Endothelial cell of umbilical vein (primary cell): ENCODE measurements around the gene TNFRSF19. TPM values are rescaled to one million over a fixed set of nuclear protein-coding genes. Genes with fewer than 3 reads are reported as not detected.

Experiments
- BruUV-seq: library from RNA; stranded (reverse); fragments of 400-500 nt; replicated peaks from 2 replicates; lab custom pipeline; 2021; lab: Mats Ljungman, UMichigan
- CTCF ChIA-PET: fragments of 300-600, 350-600 bp; sonication (Branson Sonifier 250); formaldehyde crosslinking; loops from one replicate; lab custom pipeline; 2021; ENCODE audit warnings: antibody characterized with exemption, inconsistent platforms; lab: Charles Lee
- POLR2A ChIA-PET: fragments of 300-600, 350-600 bp; sonication (Branson Sonifier 250); formaldehyde crosslinking; loops from one replicate; lab custom pipeline; 2021; ENCODE audit warnings: antibody characterized with exemption, inconsistent platforms; lab: Charles Lee
- DNase-seq: peaks from one replicate; pipeline ENCODE4 v3.0.0-alpha.2; 2011; ENCODE audit warnings: low read depth, low spot score
- FAIRE-seq: peaks from 2 replicates; lab custom pipeline; 2011; peaks lifted over from hg19 to GRCh38; lab: Jason Lieb, UNC
- H2AFZ ChIP-seq: 2 replicates; pipeline ENCODE4 v1.6.0; 2012; ENCODE audit warnings: low read depth, low read length, control low read depth, inconsistent platforms
- H3K27ac ChIP-seq: 2 replicates; pipeline ENCODE4 v1.5.1; 2011; ENCODE audit warnings: low read depth, mild to moderate bottlenecking, control low read depth, low read length, moderate library complexity; ENCODE audit not compliant: insufficient read depth
- H3K27me3 ChIP-seq, 2 experiments: 2 replicates each; pipeline versions ENCODE4 v1.6.0 to v1.6.1; 2011; ENCODE audit warnings: low read length in 2 of 2, mixed read lengths in 1 of 2; ENCODE audit not compliant: control insufficient read depth in 2 of 2, insufficient read depth in 2 of 2
- H3K36me3 ChIP-seq, 2 experiments: 2 replicates in 1 of 2; 3 replicates in 1 of 2; pipeline ENCODE4 v1.5.1; 2011; ENCODE audit warnings: low read length in 2 of 2, mild to moderate bottlenecking in 1 of 2, moderate library complexity in 1 of 2; ENCODE audit not compliant: control insufficient read depth in 2 of 2, insufficient read depth in 2 of 2; ENCODE audit errors: extremely low read depth in 1 of 2
- H3K4me1 ChIP-seq: 3 replicates; pipeline ENCODE4 v1.5.1; 2011; ENCODE audit warnings: mild to moderate bottlenecking, low read length; ENCODE audit not compliant: control insufficient read depth, insufficient read depth; ENCODE audit errors: extremely low read depth
- H3K4me2 ChIP-seq: 2 replicates; pipeline ENCODE4 v1.6.1; 2011; ENCODE audit warnings: low read length, control low read depth, mixed read lengths; ENCODE audit not compliant: insufficient read depth
- H3K4me3 ChIP-seq, 3 experiments: fragments of 200-600 bp in 1 of 3; sonication (generic), shearing (Covaris generic) in 1 of 3; replicated peaks in 1 of 3; 2 replicates each; pipeline ENCODE4 v1.5.1; 2011 to 2016; ENCODE audit warnings: control low read depth in 3 of 3, low read length in 3 of 3, mild to moderate bottlenecking in 2 of 3, inconsistent platforms in 1 of 3, low read depth in 1 of 3, moderate library complexity in 1 of 3; ENCODE audit not compliant: insufficient read depth in 1 of 3
- H3K79me2 ChIP-seq: 2 replicates; pipeline ENCODE4 v1.6.0; 2012; ENCODE audit warnings: low read length, inconsistent platforms; ENCODE audit not compliant: control insufficient read depth, insufficient read depth
- H3K9ac ChIP-seq: replicated peaks from 2 replicates; pipeline ENCODE3; 2011; ENCODE audit warnings: low read length, control low read depth; ENCODE audit not compliant: insufficient read depth; ENCODE audit errors: extremely low read depth
- H3K9me1 ChIP-seq: replicated peaks from 3 replicates; pipeline ENCODE4 v1.6.0; 2011; ENCODE audit warnings: mild to moderate bottlenecking, low read length; ENCODE audit not compliant: control insufficient read depth, insufficient read depth; ENCODE audit errors: extremely low read depth
- H3K9me3 ChIP-seq: replicated peaks from 2 replicates; pipeline ENCODE4 v1.5.1; 2012; ENCODE audit warnings: low read length, inconsistent platforms; ENCODE audit not compliant: control insufficient read depth, insufficient read depth
- H4K20me1 ChIP-seq: replicated peaks from 2 replicates; pipeline ENCODE3; 2011; ENCODE audit warnings: mild to moderate bottlenecking, low read length; ENCODE audit not compliant: control insufficient read depth, insufficient read depth; ENCODE audit errors: extremely low read depth
- EZH2 ChIP-seq: IDR thresholded peaks from 2 replicates; pipeline ENCODE4 v1.6.1; 2012; ENCODE audit warnings: borderline replicate concordance, low read depth, mild to moderate bottlenecking, moderate library complexity, low read length, inconsistent platforms; ENCODE audit not compliant: severe bottlenecking
- FOS ChIP-seq: IDR thresholded peaks from 2 replicates; pipeline ENCODE4 v1.6.1; 2011; ENCODE audit warnings: mild to moderate bottlenecking, low read length, moderate library complexity, borderline replicate concordance; ENCODE audit not compliant: insufficient read depth
- GATA2 ChIP-seq: IDR thresholded peaks from 2 replicates; pipeline ENCODE4 v1.7.0; 2011; ENCODE audit warnings: low read depth, mild to moderate bottlenecking, moderate library complexity, mixed read lengths, low read length; ENCODE audit not compliant: insufficient read length, insufficient read depth
- JUN ChIP-seq: IDR thresholded peaks from 2 replicates; pipeline ENCODE4 v1.6.1; 2011; ENCODE audit warnings: borderline replicate concordance, low read depth; ENCODE audit not compliant: insufficient read length, insufficient read depth
- MAX ChIP-seq: IDR thresholded peaks from 2 replicates; pipeline ENCODE4 v1.6.1; 2011; ENCODE audit not compliant: insufficient read depth, insufficient read length
- MYC ChIP-seq: IDR thresholded peaks from one replicate; pipeline ENCODE4 v1.6.1; 2011; ENCODE audit warnings: mild to moderate bottlenecking, low read depth, low read length
- POLR2A ChIP-seq: IDR thresholded peaks from 2 replicates; pipeline ENCODE4 v1.6.1; 2012; ENCODE audit warnings: low read depth, mild to moderate bottlenecking, control low read depth, low read length
- POLR2AphosphoS5 ChIP-seq: IDR thresholded peaks from 2 replicates; pipeline ENCODE4 v1.6.1; 2012; ENCODE audit warnings: low read depth, mild to moderate bottlenecking, control low read depth, low read length, moderate library complexity; ENCODE audit not compliant: insufficient read depth
- dilution Hi-C: fragments of 300-500 bp; cut with MboI; formaldehyde crosslinking; loops from one replicate; pipeline ENCODE4 v1.15.0; 2019; ENCODE audit warnings: low sequenced_read_pairs; ENCODE audit not compliant: extremely low pct_ligation_motif_present
- intact Hi-C: fragments of 100-400 bp; cut with micrococcal nuclease; formaldehyde crosslinking; loops from one replicate; pipeline ENCODE4 v1.10.0; 2022
- polyA plus RNA-seq, 4 experiments: library from polyadenylated mRNA; depleted of rRNA in 3 of 4; stranded (reverse) in 3 of 4; unstranded in 1 of 4; fragments of >200 nt; gene quantifications; 2 replicates each; pipeline versions ENCODE4 v1.2.1 to v1.2.3, GENCODE V29; 2011 to 2012; ENCODE audit warnings: missing spikeins in 1 of 4
- total RNA-seq: library from RNA; stranded (reverse); gene quantifications from 2 replicates; pipeline ENCODE4 v1.2.3, GENCODE V29; 2021
- TF ChIP-seq, protein P1 (sequence below), 2 donors: IDR thresholded peaks; 1 replicate in 1 of 2; 2 replicates in 1 of 2; pipeline ENCODE4 v1.5.1; 2011; ENCODE audit warnings: low read length in 2 of 2, mild to moderate bottlenecking in 2 of 2, moderate library complexity in 2 of 2, control low read depth in 1 of 2, inconsistent platforms in 1 of 2, low read depth in 1 of 2; ENCODE audit not compliant: insufficient read depth in 1 of 2; ENCODE audit errors: extremely low read depth in 1 of 2

The TNFRSF19 gene
- total and polyA plus RNA-seq, 2 donors (not counting 3 experiments of a cell fraction or from before 2014, with no cell fraction given), result 0.23 to 0.29 TPM

DNA sequence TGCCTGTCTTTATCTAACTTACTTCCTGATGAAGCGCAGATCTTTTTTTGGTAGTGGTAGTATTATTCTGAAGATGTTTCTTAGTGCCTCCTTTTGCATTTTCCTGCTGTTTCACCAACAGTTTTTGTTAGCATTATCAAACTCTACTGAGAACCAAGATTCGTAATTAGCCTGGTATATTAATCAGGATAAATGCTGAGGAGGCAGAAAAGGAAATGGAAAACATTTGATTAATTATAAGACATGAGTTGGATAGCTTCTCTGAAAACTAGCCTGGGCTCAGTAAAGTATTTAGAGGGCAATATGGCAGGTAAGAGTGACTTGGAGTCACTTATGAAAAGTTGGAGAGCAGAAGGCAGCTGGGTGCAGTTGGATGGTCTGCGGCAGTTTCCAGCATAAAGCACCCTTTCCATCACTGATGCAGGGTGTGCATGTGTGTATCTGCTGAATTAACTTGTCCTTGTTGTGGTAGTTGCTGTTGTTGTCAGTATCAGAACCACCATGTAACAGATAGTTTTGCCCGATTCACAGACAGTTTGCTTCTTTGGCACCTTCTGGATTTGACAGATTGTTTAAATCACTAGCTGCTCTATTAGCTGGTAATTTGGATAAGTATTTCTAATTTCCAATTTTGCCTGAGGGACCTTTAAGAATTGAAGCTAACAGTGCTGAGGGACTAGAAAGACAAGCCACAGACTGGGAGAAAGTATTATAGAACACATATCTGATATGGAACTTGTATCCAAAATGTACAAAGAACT, 6.9 kb upstream of the TNFRSF19 start:
- dilution Hi-C loops (no loop called here), intact Hi-C loops (no loop called here)
- no peak overlapping the region for H3K9ac ChIP-seq
- H3K4me2 ChIP-seq, result no peak overlapping the region
- TF ChIP-seq POLR2A (no peak), POLR2AphosphoS5 (no peak), MYC (no peak), JUN (no peak), EZH2 (no peak), MAX (no peak)
- BruUV-seq, result no TSS peak
- H3K9me1 ChIP-seq, result no peaks in the 10 kb centered on the region
- H3K4me1 ChIP-seq, result peaks cover 8% of the 10 kb centered on the region
- peaks cover 9 to 11% of the 10 kb centered on the region in 2 experiments for H3K27me3 ChIP-seq
- no peaks in the 10 kb centered on the region for H3K79me2 ChIP-seq
- no peaks in the 10 kb centered on the region for H4K20me1 ChIP-seq
- DNase-seq (no peak), FAIRE-seq (no peak)
- H2AFZ ChIP-seq, result no peak overlapping the region
- H3K4me3 ChIP-seq, result no peak overlapping the region
- POLR2A ChIA-PET, result no interaction called here
- no peak overlapping the region for H3K27ac ChIP-seq
- CTCF ChIA-PET, result no interaction called here
- no peaks in the 10 kb centered on the region for H3K9me3 ChIP-seq
- no peaks in the 10 kb centered on the region for H3K36me3 ChIP-seq

DNA sequence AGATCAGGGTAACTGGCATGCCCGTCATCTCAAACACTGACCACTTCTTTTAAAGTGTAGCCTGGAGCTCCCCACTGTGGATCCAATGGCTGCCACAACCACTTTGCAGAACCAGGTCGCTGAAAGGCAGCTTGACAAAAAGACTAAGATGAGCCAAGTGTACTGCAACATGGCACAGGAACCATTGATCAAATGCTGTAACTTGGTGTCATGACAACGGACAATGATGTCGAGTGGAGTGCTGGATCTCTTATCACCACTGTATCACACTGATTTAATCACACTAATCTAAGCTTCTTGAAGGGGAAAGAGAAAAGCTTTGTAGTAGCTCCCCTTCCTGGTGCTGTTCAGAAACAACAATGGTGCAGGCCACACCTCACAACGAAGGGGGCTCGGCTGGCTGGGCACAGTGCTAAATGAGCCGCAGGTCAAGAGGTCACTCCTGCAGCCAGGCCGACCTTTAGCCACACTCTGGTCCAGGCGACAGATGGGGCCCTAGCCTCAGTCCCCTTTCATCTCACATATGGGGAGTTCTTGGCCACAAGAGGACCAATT, 2.2 kb upstream of the TNFRSF19 start:
- dilution Hi-C loops, result no loop called here
- no peak overlapping the region for H3K4me2 ChIP-seq
- no peak for FAIRE-seq
- no peak overlapping the region for H3K27ac ChIP-seq
- no peaks in the 10 kb centered on the region for H4K20me1 ChIP-seq
- H3K4me1 ChIP-seq, result no peaks in the 10 kb centered on the region
- BruUV-seq, result no TSS peak
- ChIA-PET POLR2A (no interaction called here), CTCF (no interaction called here)
- H3K9ac ChIP-seq, result no peak overlapping the region
- no peaks in the 10 kb centered on the region for H3K79me2 ChIP-seq
- no peak overlapping the region for H3K4me3 ChIP-seq
- no peaks in the 10 kb centered on the region for H3K9me3 ChIP-seq
- H3K27me3 ChIP-seq, result peaks cover 33 to 52% of the 10 kb centered on the region in 2 experiments
- intact Hi-C loops, result no loop called here
- no peak overlapping the region for H2AFZ ChIP-seq
- TF ChIP-seq POLR2AphosphoS5 (no peak), MYC (no peak), POLR2A (no peak), EZH2 (no peak), FOS (no peak), JUN (no peak), GATA2 (no peak), MAX (no peak)
- TF ChIP-seq, protein P1, sequence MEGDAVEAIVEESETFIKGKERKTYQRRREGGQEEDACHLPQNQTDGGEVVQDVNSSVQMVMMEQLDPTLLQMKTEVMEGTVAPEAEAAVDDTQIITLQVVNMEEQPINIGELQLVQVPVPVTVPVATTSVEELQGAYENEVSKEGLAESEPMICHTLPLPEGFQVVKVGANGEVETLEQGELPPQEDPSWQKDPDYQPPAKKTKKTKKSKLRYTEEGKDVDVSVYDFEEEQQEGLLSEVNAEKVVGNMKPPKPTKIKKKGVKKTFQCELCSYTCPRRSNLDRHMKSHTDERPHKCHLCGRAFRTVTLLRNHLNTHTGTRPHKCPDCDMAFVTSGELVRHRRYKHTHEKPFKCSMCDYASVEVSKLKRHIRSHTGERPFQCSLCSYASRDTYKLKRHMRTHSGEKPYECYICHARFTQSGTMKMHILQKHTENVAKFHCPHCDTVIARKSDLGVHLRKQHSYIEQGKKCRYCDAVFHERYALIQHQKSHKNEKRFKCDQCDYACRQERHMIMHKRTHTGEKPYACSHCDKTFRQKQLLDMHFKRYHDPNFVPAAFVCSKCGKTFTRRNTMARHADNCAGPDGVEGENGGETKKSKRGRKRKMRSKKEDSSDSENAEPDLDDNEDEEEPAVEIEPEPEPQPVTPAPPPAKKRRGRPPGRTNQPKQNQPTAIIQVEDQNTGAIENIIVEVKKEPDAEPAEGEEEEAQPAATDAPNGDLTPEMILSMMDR (IDR thresholded peaks at IDR 0.05; ENCODE audit: extremely low read depth in 1 of 2, insufficient read depth in 1 of 2, low read depth in 1 of 2, low read length in 2 of 2), result no peak
- no peaks in the 10 kb centered on the region for H3K36me3 ChIP-seq
- no peaks in the 10 kb centered on the region for H3K9me1 ChIP-seq
- DNase-seq, result no peak
